GM19099 (cell line): ENCODE data around the gene RNF225.

Experiments used
- POLR2A ChIP-seq: IDR thresholded peaks from 3 replicates; pipeline ENCODE4 v1.6.1; 2011; ENCODE audit warnings: low read depth; ENCODE audit not compliant: insufficient read length; ENCODE audit errors: extremely low read depth

Gene RNF225

DNA sequence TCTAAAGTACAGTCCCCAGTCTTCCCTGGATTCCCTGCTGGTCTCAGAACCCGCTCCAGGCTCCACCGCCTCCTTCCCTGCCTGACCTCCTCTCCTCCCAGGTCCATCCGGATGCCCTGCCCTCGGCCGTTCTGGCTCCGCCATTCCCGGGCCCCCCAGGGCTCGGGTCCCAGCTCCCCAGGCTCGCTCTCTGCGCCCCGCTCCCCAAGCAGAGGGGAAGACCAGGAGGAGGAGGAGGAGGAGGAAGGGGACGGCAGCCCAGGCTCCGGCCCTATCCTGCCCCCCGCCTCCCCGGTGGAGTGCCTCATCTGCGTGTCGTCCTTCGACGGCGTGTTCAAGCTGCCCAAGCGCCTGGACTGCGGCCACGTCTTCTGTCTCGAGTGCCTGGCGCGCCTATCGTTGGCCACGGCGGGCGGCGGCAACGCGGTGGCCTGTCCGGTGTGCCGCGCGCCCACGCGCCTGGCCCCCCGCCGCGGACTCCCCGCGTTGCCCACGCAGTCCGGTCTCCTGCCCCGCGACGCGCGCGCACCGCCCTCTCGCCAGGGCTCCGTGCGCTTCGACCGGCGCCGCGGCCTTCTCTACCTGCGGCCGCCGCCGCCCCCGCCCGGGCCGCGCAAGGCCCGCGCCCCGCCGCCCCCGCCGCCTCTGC lies 647 bp downstream of the RNF225 start:
- TF ChIP-seq POLR2A, result no peak

DNA sequence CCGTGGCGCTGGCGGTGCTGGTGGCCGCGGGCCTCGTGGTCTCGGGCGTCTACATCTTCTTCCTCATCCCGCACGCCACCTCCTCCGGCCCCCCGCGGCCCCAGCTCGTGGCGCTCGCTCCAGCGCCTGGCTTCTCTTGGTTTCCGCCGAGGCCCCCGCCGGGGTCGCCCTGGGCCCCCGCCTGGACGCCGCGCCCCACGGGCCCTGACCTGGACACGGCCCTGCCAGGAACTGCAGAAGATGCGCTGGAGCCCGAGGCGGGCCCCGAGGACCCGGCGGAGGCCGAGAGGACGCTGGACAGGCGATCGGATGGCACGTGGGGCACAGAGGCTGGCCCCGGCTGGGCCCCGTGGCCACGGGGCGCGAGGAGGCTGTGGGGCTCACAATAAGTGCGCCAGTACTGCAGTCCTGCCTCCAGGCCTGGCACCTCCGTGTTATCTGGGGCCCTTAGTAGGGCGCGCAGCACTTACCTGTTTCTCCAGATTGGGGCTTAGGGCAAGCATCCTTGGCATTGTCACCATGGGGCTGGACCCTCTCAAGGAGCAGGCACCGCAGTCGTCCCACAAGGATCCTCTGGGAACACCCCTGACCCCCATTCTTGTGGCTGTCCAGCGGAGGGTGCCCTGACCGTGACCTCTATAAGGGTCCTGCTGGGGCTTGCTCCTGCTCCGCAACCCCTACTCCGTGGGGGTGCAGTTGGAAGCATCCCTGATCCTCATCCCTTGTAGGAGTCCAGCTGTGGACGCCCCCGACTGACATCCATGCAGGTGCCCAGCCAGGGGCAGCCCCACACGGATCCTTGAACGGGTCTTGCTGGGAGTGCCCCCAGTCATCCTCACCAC lies 1.5 kb downstream of the RNF225 start:
- TF ChIP-seq POLR2A, result no peak

DNA sequence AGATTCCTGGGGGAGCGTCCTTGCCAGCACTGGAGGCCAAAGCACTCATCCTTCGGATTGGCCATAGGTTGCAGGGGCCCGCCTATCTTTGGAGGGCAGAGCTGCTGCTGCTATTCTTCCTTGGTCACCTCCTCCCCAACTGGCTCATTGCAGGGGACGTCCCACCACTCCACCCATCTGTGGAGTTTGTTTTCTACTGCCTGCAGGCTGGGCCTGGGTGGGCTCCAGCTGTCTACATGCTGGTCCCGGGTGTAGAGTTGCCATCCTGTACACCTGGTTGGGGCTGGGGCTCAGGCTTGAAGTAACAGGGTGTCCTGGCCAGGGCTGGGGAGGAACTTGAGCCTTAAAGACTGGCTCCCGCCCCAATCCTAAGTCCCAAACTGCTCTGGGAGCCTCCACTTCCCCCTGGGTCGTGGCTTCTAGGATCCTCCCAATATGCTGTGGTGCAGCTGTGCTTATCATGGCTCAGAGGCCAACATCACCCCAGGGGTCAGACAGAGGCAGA lies 2.1 kb downstream of the RNF225 start:
- TF ChIP-seq POLR2A, result no peak

DNA sequence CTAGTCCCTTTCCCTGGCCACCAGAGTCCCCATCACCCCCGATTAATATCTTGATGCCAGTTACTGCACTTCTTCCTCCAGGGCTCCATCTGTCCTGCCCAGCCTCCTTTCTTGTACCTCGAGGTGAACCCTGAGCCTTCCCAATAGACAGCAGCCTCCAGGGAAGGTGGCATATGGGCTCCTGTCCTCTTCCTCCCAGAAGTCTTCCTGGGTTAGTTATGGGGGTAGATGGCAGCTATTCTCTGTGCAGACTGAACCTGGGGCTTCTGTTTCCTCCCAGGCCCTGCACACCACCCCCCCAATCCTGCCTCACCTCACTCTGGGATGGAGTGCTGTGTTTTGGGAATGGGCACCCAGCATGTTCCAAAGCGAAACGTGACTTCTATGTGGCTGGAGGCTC lies 2.6 kb downstream of the RNF225 start:
- TF ChIP-seq POLR2A, result no peak

DNA sequence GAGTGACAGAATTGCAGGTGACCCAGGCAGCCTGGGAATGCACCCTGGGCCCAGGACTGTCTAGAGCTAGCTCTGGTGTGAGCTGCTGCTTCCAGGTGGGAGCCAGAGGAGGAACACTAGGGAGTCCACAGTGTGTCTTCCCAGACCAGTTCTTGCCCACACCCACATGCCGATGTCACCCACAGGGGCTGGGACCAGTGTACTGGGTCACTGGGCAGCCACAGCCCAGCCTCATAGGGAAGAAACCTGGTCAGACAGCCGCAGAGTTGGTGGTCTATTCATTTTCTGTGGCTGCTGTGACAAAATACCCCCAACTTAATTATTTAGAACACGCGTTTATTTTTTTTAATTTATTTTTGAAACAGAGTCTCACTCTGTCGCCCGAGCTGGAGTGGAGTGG lies 3.1 kb downstream of the RNF225 start:
- no peak for TF ChIP-seq POLR2A

DNA sequence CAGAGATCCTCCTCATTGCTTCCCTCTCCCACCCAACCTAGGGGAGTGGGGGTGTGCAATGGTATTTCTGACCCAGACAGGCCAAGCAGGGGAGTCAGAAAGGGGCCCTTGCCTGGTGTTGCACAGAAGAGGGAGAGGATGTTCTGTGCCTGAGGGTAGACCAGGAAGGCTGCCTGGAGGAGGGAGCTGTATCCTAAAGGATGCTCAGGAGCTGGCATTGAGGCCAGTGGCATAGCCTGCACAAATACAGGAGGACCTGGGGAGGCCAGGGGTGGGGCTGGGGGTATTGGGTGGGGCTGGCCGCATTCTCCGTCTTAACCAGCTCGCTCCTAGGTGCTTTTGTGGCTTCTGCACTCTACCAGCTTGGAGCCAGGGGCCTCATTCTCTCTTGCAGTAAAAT lies 4.4 kb downstream of the RNF225 start:
- no peak for TF ChIP-seq POLR2A

DNA sequence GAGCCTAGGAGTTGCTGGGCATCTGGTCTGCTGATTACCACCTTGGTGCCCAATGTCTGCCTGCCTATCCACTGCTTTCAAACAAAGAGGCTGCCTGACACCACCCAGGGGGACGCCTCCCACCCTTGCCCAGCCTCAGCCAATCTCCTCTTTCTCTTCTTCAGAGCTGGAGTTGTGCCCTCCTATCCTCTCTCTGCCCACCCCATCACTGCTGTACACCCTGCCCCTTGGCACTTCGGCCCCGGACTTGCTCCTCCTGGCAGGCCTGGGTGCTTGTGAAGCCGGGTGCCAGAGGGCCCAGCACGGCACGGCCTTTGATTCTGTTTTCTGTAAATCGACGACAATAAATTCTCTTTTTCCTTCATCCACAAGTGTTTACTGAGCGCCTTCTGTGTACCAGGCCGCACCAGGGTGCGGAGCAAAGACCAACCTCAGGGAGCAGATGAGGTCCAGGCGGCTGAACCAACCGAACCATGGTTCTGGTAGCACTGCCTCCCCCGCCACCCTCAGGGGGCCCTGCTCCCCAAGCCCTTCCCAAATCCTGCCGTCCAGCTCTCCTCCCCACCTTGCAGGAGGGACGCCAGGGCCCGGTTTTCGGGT lies 5.0 kb downstream of the RNF225 start:
- no peak for TF ChIP-seq POLR2A

DNA sequence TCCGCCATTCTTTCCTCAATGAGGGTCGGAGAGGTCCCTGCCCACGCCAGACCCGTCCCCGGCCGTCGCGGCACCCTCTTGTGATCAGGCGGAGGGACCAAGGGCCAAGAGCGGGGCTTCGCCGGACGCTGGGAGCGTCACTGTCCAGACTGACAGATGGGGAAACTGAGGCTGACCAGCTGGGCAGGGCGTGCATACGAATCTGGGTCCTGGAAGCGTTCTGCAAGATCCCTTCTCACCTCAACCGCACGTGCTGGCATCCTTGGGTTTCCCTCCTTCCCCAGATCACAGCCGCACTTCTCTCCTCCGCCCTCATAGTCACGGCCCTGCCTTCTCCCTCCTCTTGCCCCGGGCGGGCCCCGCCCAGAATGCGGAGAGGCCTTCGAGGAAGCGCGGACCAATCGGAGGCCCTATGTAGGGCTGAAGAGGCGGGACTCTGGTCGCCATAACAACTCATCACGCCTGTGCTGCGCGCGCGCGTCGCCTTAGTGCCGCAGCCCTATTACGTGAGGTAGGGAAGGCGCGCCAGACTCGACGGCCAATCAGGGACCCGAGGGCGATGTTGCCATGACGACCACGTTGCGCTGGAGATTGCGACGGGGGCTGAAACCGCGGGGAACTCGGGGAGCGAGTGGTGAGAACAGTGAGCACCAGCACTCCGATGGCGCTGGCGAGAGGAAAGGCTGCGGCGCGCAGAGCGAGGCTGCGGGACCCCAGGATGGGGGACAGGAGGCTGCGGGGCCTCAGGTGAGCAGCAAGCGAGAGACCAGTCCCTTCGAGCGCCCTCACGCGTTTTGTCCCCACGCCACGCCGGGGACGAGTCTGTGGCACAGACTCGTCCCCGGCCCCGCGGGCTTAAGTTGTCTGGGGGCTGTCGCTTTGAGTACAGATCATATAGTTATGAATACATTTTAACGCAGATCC lies 5.7 kb downstream of the RNF225 start:
- TF ChIP-seq POLR2A, result peak; percentile 85

DNA sequence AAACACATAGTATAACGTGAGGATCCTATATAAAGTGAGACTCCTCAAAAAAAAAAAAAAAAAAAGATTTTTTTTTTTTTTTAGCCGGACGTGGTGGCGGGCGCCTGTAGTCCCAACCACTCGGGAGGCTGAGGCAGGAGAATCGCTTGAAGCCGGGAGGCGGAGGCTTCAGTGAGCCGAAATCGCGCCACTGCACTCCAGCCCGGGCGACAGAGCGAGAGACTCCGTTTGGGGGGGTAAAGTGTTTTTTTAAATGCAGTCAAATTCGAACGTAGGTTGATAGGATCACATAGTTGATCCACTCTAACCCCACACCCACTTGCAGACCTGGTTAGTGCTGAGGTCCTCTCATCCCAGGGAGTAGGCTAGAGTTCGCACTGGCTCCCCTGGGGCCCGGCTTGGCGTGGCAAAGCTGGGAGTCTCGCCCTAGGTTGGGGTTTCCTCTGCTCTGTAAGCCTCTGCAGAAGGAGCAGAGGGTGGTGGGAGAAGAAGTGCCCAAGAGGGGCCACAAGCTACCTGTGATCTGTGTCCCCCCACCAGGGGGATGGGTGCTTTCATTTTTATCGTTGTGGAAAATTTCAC lies 6.5 kb downstream of the RNF225 start:
- TF ChIP-seq POLR2A, result no peak

DNA sequence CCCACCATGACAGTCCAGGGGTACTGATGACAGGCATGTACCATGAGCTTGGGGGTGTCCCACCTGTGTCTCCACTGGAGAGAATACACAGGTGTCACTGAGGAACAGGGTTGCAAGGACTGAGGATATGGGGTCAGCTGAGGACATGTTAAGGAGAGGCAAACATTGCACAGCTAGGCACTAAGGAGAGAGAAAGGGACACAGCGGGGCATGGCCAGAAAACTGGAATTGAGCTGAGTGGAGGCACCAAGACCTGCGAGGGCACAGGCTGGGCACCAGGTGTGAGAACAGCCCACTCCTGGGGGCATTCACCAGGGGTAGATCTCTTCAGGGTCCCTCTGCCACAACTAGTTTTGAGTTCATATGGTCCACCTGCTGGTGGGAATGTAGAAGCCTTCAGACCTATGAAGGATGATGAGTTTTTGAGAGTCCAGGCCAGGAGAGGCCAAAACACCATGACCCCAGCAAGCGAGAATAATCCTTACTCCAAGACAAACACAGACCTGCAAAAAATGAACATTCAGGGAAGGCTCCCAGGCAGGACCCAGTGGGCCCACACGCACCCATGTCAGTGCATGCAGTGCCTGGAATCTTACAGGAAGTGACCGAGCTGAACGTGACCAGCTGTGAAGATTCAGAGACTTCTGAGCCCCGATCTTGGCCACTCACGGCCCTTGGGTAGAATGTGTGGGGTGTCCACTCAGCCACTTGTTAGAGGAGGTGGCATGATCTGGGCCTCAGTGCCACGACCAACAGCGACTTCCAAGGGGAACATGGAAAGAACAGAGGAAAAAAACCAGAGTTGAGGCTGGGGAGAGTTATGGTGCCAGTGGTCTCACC lies 11.6 kb downstream of the RNF225 start:
- no peak for TF ChIP-seq POLR2A

DNA sequence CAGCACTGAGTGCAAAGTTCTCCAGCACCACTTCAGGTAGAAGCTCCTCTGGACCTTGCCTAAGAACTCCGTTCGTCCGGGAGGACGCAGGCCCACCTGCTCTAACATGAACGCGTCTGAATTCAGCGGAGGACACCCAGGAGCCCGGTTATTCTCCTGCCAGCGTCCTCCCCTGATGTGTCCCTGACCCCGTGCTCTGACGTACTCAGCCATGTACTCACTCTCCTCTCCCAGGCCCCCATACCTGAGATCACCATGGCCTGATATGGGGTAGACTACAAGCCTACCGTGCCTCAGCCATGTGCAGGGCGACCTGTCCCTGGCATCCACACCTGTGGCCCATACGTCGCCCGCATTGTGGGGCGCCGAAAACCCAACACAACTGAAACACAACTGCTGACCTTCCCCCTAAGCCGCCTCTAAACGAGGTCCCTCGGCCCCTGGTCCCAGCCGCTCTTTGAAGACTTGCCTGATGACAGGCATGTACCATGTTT lies 12.2 kb downstream of the RNF225 start:
- TF ChIP-seq POLR2A, result no peak

DNA sequence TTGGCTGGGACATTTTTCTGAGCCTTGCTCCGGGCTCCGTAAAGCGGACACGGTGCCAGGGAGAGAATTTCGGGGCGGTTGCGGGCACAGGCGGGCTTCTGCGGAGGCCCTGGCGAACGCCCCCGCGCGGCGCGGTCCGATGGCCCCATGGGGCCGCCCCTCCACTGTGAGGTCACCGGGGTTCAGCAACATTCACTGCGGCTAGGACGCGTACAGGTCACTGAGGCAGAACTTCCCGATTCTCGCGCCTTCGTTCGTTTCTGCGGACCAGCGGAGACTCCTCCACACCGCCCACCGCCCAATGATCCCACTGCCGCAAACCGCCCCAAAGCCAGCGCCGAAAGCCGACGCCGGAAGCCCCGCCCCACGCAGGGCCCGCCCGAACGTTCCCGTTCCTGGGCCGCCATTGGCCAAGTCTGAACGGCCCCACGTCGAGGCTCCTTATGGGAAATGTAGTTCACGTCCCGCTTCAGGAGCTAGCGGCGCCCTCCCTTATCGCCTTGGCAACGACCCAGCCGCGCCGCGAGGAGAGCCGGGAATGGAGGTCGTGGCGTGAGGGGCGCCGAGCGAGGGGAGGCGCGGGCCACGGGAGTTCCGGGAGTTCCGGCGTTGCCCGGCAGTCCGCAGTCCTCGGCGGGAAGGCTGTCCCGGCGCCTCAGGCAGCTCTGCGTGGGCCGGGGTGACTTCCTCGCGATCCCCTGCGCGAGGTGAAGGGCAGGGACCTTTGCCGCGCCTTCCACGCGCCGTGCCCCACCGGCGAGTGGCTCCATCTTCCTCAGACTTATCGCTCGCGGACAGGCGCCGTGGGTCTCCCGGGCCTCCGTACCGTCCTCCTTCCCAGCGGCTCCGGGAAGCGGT lies 12.9 kb downstream of the RNF225 start, which contains the start of gene ZNF584:
Gene ZNF584, plus strand, starts transcription at position 498 of the 858 bp plus-strand sequence. CDS start 499 bp downstream, outside the sequence.
- TF ChIP-seq POLR2A, result peak; percentile 85
